SU-DHL-6 (cell line): ENCODE data around the gene BCL2.

ENCODE experiments used
- H2AFZ ChIP-seq: fragments of 200-600 bp; sonication (generic); 2 replicates; pipeline ENCODE4 v1.6.1; 2014; ENCODE audit warnings: low read depth, mild to moderate bottlenecking, moderate library complexity, mixed read lengths, antibody characterized with exemption, low read length; ENCODE audit not compliant: severe bottlenecking
- H3F3A ChIP-seq: fragments of 200-600 bp; shearing (Covaris generic); 2 replicates; pipeline ENCODE4 v1.6.0; 2016; ENCODE audit warnings: antibody characterized with exemption, mild to moderate bottlenecking; ENCODE audit not compliant: insufficient read depth
- H3K27ac ChIP-seq: fragments of 200-600 bp; sonication (generic); 2 replicates; pipeline ENCODE4 v1.5.1; 2016; ENCODE audit warnings: low read depth, mild to moderate bottlenecking, low read length, moderate library complexity, mixed read lengths
- H3K27me3 ChIP-seq: fragments of 200-600 bp; sonication (generic), shearing (Covaris generic); 2 replicates; pipeline ENCODE4 v1.6.0; 2014; ENCODE audit warnings: mild to moderate bottlenecking, low read length
- H3K36me3 ChIP-seq: fragments of 200-600 bp; sonication (generic); 2 replicates; pipeline ENCODE4 v1.6.1; 2014; ENCODE audit warnings: mild to moderate bottlenecking, low read length, mixed read lengths
- H3K4me2 ChIP-seq: fragments of 300-600, 200-600 bp; shearing (Covaris generic), sonication (generic); 2 replicates; pipeline ENCODE4 v1.6.0; 2014; ENCODE audit warnings: low read length, low read depth, mild to moderate bottlenecking; ENCODE audit not compliant: poor library complexity, severe bottlenecking
- H3K4me3 ChIP-seq: fragments of 200-600 bp; sonication (generic); 2 replicates; pipeline ENCODE4 v1.5.1; 2014; ENCODE audit warnings: antibody characterized with exemption, low read length, mild to moderate bottlenecking, mixed read lengths; ENCODE audit not compliant: insufficient read depth, poor library complexity, severe bottlenecking
- H3K79me2 ChIP-seq: fragments of 200-600 bp; sonication (generic); 2 replicates; pipeline ENCODE4 v1.6.1; 2014; ENCODE audit warnings: mild to moderate bottlenecking, low read length, moderate library complexity; ENCODE audit not compliant: insufficient read depth
- H3K9ac ChIP-seq: fragments of 200-600 bp; sonication (generic); 2 replicates; pipeline ENCODE4 v1.7.0; 2014; ENCODE audit warnings: mild to moderate bottlenecking, low read length
- H3K9me2 ChIP-seq: fragments of 200-600 bp; sonication (generic); replicated peaks from 2 replicates; pipeline ENCODE4 v1.6.1; 2014; ENCODE audit warnings: low read length; ENCODE audit not compliant: insufficient read depth
- H3K9me3 ChIP-seq: fragments of 200-600 bp; sonication (generic); 2 replicates; pipeline ENCODE4 v1.6.1; 2014; ENCODE audit warnings: low read length, mixed read lengths; ENCODE audit not compliant: insufficient read depth
- H4K20me1 ChIP-seq: fragments of 200-600 bp; sonication (generic); 2 replicates; pipeline ENCODE4 v1.6.1; 2014; ENCODE audit warnings: low read depth, mild to moderate bottlenecking, antibody characterized with exemption, low read length, moderate library complexity, mixed read lengths
- EZH2phosphoT487 ChIP-seq: fragments of 200-600 bp; sonication (generic), shearing (Covaris generic); conservative IDR thresholded peaks from 2 replicates; pipeline ENCODE4 v1.6.1; 2018; ENCODE audit warnings: mild to moderate bottlenecking, antibody characterized with exemption, low read length, moderate library complexity, mixed read lengths
- TF ChIP-seq, protein P1 (sequence below): fragments of 200-600 bp; sonication (generic); IDR thresholded peaks from one replicate; pipeline ENCODE4 v1.5.1; 2017; ENCODE audit warnings: antibody characterized with exemption, mild to moderate bottlenecking, low read length, moderate library complexity; ENCODE audit not compliant: insufficient read depth, poor library complexity, severe bottlenecking

The BCL2 gene

DNA sequence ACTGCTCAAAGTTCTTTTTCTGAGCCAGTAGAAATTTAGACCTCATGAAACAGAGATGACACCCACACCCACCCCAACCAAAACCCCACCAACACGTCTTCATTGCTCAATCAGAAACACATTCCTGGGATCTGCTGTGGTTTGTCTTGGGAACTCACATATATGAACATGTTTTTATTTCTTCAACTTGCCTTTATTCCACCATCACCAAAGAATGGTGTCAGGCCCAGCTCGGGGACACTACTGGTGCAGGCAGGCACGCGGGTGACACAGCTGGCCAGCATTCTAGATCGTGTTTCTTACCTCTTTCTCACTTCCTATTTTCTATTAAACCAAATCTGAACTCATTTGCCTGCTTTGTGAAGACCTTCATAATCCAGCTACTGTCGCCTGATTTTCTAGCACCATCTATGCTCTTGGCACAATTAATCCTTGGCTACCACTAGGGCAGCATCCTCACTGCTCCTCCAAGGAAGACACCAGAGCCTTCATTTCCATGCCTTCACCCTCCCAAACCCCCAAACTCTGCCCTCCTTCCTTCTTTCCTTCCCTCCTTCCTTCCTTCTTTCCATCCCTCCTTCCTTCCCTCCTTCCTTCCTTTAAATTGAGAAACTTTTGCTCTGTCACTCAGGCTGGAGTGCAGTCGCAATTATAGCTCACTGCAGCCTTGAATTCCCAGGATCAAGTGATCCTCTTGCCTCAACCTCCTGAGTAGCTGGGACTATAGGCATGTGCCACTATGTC is 157.1 kb downstream of the BCL2 start:
- Histone ChIP-seq H3K9me2 (no peaks in the 10 kb centered on the region), H3K27ac (peak overlapping the region; percentile 92), H3K9me3 (no peaks in the 10 kb centered on the region), H3K9ac (peak overlapping the region; percentile 67), H3F3A (peaks cover 72% of the 10 kb centered on the region), H4K20me1 (no peaks in the 10 kb centered on the region; the same call in 1 of the 2 replicates), H2AFZ (no peak overlapping the region), H3K36me3 (no peaks in the 10 kb centered on the region), H3K4me2 (peak overlapping the region; percentile 75), H3K27me3 (no peaks in the 10 kb centered on the region), H3K79me2 (peaks cover 46% of the 10 kb centered on the region), H3K4me3 (peak overlapping the region; percentile 21)
- TF ChIP-seq, protein P1, sequence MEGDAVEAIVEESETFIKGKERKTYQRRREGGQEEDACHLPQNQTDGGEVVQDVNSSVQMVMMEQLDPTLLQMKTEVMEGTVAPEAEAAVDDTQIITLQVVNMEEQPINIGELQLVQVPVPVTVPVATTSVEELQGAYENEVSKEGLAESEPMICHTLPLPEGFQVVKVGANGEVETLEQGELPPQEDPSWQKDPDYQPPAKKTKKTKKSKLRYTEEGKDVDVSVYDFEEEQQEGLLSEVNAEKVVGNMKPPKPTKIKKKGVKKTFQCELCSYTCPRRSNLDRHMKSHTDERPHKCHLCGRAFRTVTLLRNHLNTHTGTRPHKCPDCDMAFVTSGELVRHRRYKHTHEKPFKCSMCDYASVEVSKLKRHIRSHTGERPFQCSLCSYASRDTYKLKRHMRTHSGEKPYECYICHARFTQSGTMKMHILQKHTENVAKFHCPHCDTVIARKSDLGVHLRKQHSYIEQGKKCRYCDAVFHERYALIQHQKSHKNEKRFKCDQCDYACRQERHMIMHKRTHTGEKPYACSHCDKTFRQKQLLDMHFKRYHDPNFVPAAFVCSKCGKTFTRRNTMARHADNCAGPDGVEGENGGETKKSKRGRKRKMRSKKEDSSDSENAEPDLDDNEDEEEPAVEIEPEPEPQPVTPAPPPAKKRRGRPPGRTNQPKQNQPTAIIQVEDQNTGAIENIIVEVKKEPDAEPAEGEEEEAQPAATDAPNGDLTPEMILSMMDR, result no peak
- TF ChIP-seq EZH2phosphoT487, result no peak

DNA sequence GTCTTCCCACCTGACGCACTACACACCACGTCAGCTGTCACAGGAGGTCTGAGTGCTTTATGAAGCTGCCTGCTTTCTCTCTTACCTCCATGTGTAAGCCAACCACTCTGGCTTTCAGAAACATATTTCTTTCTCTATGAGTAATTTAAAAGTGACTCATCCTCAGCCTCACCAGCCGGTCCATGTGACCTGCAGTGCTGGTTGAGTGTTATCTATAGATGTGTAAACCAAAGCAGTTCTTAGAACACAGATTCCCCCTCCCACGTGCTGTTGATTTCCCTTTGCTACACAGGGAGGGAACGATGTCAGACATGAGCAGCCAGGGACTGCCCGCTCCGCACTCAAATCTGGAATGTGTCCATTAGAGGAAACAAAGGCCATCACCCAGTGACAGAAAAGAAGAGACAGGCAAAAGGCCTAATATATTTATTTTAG is 157.8 kb downstream of the BCL2 start:
- no peaks in the 10 kb centered on the region for H3K27me3 ChIP-seq
- H3F3A ChIP-seq, result peaks cover 79% of the 10 kb centered on the region
- H4K20me1 ChIP-seq, result no peaks in the 10 kb centered on the region; the same call in 1 of the 2 replicates
- H3K4me2 ChIP-seq, result peak overlapping the region; percentile 75
- no peaks in the 10 kb centered on the region for H3K9me3 ChIP-seq
- H2AFZ ChIP-seq, result no peak overlapping the region
- peak overlapping the region; percentile 67 for H3K9ac ChIP-seq
- H3K79me2 ChIP-seq, result peaks cover 50% of the 10 kb centered on the region
- H3K9me2 ChIP-seq, result no peaks in the 10 kb centered on the region
- TF ChIP-seq EZH2phosphoT487, result no peak
- TF ChIP-seq, protein P1, result no peak
- H3K27ac ChIP-seq, result peak overlapping the region; percentile 92
- H3K36me3 ChIP-seq, result no peaks in the 10 kb centered on the region
- H3K4me3 ChIP-seq, result no peak overlapping the region

DNA sequence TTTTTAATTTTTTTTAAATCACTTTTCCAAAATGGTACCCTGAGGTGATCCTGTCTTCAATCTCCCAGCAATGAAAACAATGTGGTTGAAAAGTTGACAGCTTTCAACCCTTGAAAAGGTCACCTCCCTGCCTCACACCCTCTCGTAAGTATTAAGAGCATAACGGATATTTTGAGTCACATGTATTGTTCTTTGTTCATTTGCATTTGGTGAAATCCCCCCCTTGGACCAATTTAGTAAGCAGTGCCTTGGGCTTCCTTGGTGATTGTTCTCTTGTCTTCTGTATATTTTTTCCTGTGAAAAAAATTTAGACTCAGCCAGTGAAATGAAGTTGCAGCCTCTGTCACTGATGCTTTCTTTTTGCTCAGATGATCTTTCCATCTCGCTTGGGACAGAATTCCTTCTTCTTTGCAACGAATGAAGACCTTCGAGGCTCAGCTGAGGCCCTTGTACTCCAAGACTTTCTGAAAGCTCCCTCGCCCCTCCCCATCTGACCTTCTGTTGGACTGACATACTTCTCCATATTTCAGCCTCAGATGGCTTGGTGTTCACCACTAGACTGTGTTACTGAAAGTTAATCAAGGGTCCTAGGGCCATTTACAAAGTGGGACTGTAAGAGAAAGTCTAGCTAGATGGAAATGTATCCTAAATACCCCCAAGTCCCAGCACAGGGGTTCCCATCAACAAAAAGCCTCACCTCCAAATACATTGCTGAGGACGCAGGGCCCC is 158.4 kb downstream of the BCL2 start:
- no peak overlapping the region for H2AFZ ChIP-seq

More for the DNA sequence above, 158.4 kb downstream of the BCL2 start:
- peaks cover 56% of the 10 kb centered on the region for H3K79me2 ChIP-seq
- H3K9ac ChIP-seq, result peak overlapping the region; percentile 67
- H3K9me2 ChIP-seq, result no peaks in the 10 kb centered on the region
- no peaks in the 10 kb centered on the region for H3K36me3 ChIP-seq
- no peak for TF ChIP-seq EZH2phosphoT487
- TF ChIP-seq, protein P1, result no peak
- H4K20me1 ChIP-seq, result no peaks in the 10 kb centered on the region; the same call in 1 of the 2 replicates
- H3F3A ChIP-seq, result peaks cover 82% of the 10 kb centered on the region
- H3K27ac ChIP-seq, result peak overlapping the region; percentile 92
- H3K4me2 ChIP-seq, result peak overlapping the region; percentile 75
- H3K9me3 ChIP-seq, result no peaks in the 10 kb centered on the region
- H3K4me3 ChIP-seq, result peak overlapping the region; percentile 14
- no peaks in the 10 kb centered on the region for H3K27me3 ChIP-seq
